MCF 10A (cell line): ENCODE data around the gene NPC1L1. TPM values are rescaled to one million over a fixed set of nuclear protein-coding genes. Genes with fewer than 3 reads are reported as not detected.

Source experiments
- BruUV-seq: library from RNA; stranded (reverse); fragments of 400-500 nt; replicated peaks from 2 replicates; lab custom pipeline; 2021; lab: Mats Ljungman, UMichigan
- CTCF ChIA-PET: fragments of 300-600 bp; sonication (Branson Sonifier 250); formaldehyde crosslinking; extraction: SDS; loops from one replicate; lab custom pipeline; 2021; ENCODE audit warnings: antibody characterized with exemption, inconsistent platforms; lab: Yijun Ruan, JAX
- POLR2A ChIA-PET: fragments of 300-600, 350-650 bp; sonication (Branson Sonifier 250); formaldehyde crosslinking; extraction: SDS; loops from one replicate; lab custom pipeline; 2020; ENCODE audit warnings: antibody characterized with exemption, inconsistent platforms; lab: Yijun Ruan, JAX
- DNase-seq: peaks from one replicate; pipeline ENCODE4 v3.0.0-alpha.2; 2018; ENCODE audit not compliant: unreplicated experiment
- H3K27ac Mint-ChIP-seq: one replicate; pipeline ENCODE4 v1.8.0; 2022; ENCODE audit warnings: mild to moderate bottlenecking, low read depth, mixed read lengths; ENCODE audit not compliant: unreplicated experiment
- H3K27me3 Mint-ChIP-seq: one replicate; pipeline ENCODE4 v1.8.0; 2022; ENCODE audit warnings: mixed read lengths; ENCODE audit not compliant: insufficient read depth, unreplicated experiment
- H3K36me3 Mint-ChIP-seq: one replicate; pipeline ENCODE4 v1.8.0; 2022; ENCODE audit warnings: mild to moderate bottlenecking, moderate library complexity, mixed read lengths; ENCODE audit not compliant: insufficient read depth, unreplicated experiment
- H3K4me1 Mint-ChIP-seq: one replicate; pipeline ENCODE4 v1.8.0; 2022; ENCODE audit warnings: mixed read lengths; ENCODE audit not compliant: insufficient read depth, unreplicated experiment
- H3K4me3 Mint-ChIP-seq: one replicate; pipeline ENCODE4 v1.8.0; 2022; ENCODE audit warnings: mild to moderate bottlenecking, moderate library complexity, mixed read lengths; ENCODE audit not compliant: unreplicated experiment
- H3K9me3 Mint-ChIP-seq: one replicate; pipeline ENCODE4 v1.8.0; 2022; ENCODE audit warnings: mixed read lengths; ENCODE audit not compliant: unreplicated experiment
- intact Hi-C: fragments of 100-400 bp; cut with micrococcal nuclease; formaldehyde crosslinking; loops from 2 replicates; pipeline ENCODE4 v1.14.1; 2022
- total RNA-seq: library from RNA; stranded (reverse); gene quantifications from 2 replicates; pipeline ENCODE4 v1.2.3, GENCODE V29; 2022
- TF ChIP-seq, protein P1 (sequence below): fragments of 200-600 bp; IDR thresholded peaks from one replicate; pipeline ENCODE4 v1.8.0; 2022; ENCODE audit warnings: antibody characterized with exemption, mild to moderate bottlenecking; ENCODE audit not compliant: unreplicated experiment

Gene NPC1L1
- total RNA-seq, 1 experiment from 2014 or later = 0.07 TPM

DNA sequence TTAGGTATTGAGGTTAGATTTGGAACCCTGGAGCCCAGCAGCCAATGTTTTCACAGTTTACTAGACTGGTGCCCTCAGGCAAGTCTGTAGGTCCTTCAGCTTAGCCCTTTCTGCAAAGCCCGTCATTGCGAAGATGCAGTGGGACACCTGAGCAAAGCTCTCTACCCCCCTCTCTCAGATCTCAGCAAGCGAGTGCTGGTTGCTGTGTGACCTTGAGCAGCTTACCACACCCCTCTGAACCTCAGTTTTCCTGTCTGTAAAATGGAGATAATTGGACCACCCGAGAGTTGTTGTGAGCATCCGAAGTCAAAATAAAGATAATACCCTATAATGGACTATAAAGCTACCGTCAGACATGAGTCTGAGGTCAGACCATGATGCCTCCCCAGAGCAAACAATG, 3.7 kb downstream of the NPC1L1 start:
- no peak overlapping the region for H3K4me3 Mint-ChIP-seq
- DNase-seq = no peak
- TF ChIP-seq, protein P1, sequence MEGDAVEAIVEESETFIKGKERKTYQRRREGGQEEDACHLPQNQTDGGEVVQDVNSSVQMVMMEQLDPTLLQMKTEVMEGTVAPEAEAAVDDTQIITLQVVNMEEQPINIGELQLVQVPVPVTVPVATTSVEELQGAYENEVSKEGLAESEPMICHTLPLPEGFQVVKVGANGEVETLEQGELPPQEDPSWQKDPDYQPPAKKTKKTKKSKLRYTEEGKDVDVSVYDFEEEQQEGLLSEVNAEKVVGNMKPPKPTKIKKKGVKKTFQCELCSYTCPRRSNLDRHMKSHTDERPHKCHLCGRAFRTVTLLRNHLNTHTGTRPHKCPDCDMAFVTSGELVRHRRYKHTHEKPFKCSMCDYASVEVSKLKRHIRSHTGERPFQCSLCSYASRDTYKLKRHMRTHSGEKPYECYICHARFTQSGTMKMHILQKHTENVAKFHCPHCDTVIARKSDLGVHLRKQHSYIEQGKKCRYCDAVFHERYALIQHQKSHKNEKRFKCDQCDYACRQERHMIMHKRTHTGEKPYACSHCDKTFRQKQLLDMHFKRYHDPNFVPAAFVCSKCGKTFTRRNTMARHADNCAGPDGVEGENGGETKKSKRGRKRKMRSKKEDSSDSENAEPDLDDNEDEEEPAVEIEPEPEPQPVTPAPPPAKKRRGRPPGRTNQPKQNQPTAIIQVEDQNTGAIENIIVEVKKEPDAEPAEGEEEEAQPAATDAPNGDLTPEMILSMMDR = no peak
- H3K27me3 Mint-ChIP-seq = no peaks in the 10 kb centered on the region
- intact Hi-C loops = no loop called here
- BruUV-seq = no TSS peak
- H3K27ac Mint-ChIP-seq = no peak overlapping the region
- ChIA-PET CTCF (interaction anchor here (0.7 to 1.7 kb wide), 2 partner anchors 30 to 48 kb away, joined by 3 to 5 read pairs; no protein-coding TSS in a partner anchor), POLR2A (interaction anchor here (0.7 kb wide), 1 partner anchor 62 kb away, joined by 3 read pairs; no protein-coding TSS in a partner anchor)
- no peaks in the 10 kb centered on the region for H3K9me3 Mint-ChIP-seq
- no peaks in the 10 kb centered on the region for H3K4me1 Mint-ChIP-seq
- no peaks in the 10 kb centered on the region for H3K36me3 Mint-ChIP-seq

DNA sequence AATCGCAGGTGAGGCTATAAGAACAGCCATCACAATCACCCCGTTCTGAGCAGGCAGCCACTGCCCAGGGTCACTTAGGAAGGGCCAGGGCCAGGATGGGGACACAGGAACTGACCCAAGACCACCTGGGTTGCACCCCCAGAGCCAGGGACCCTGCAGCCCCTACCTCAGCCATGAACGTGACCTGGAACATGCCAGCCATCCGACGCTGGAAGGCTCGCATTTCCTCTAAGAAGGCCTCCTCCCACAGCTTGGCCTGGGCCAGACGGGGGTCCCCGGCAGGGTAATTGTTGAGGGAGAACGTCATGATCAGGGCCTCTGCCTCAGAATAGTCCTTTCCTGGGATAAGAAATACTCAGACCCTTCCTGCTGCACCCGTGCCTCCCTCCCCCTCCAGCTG, 5.0 kb downstream of the NPC1L1 start:
- Mint-ChIP-seq H3K9me3 (no peaks in the 10 kb centered on the region), H3K27me3 (no peaks in the 10 kb centered on the region), H3K36me3 (no peaks in the 10 kb centered on the region), H3K4me1 (peaks cover 3% of the 10 kb centered on the region), H3K4me3 (no peak overlapping the region), H3K27ac (no peak overlapping the region)
- DNase-seq = no peak
- ChIA-PET CTCF (interaction anchor here (1.5 to 2.4 kb wide), 4 partner anchors 10 to 31 kb away, joined by 4 to 12 read pairs (median 6); no protein-coding TSS in a partner anchor), POLR2A (no interaction called here)
- TF ChIP-seq, protein P1 = no peak
- no TSS peak for BruUV-seq
- intact Hi-C loops = no loop called here

DNA sequence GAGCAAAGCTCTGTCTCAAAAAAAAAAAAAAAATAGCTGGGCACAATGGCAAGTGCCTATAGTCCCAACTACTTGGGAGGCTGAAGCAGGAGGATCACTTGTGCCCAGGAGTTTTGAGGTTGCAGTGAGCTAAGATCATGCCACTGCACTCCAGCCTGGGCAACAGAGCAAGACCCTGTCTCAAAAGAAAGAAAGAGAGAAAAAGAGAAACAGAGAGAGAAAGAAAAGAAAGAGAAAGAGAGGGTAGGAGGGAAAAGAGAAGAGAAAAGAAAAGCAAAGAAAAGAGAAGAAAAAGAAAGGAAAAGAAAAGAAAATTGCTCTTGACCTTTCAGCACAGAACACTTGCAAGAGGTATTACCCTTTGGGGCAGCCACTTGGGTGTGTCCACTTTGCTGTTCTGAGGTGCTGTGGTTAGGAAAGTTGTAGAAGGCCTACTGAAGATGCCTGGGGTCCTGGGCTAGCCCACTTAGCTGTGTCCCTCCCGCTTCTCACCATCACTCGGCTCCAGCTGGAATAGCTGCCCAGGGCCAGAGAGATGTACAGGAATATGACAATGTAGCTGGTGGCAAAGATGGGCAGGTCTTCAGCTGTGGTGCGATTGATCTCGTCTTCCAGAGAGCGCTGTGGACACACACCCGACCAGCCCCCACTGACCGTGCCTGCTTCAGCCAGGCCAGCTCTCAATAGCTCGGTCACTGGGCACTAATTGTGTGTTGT, 5.6 kb downstream of the NPC1L1 start:
- Mint-ChIP-seq H3K27ac (no peak overlapping the region), H3K4me3 (no peak overlapping the region), H3K27me3 (no peaks in the 10 kb centered on the region), H3K4me1 (peaks cover 9% of the 10 kb centered on the region), H3K36me3 (no peaks in the 10 kb centered on the region), H3K9me3 (no peaks in the 10 kb centered on the region)
- TF ChIP-seq, protein P1 = no peak
- DNase-seq = no peak
- intact Hi-C loops = no loop called here
- CTCF ChIA-PET = interaction anchor here (0.5 to 2.4 kb wide), 6 partner anchors 10 to 343 kb away, joined by 3 to 12 read pairs (median 4); no protein-coding TSS in a partner anchor
- BruUV-seq = no TSS peak
- POLR2A ChIA-PET = no interaction called here

DNA sequence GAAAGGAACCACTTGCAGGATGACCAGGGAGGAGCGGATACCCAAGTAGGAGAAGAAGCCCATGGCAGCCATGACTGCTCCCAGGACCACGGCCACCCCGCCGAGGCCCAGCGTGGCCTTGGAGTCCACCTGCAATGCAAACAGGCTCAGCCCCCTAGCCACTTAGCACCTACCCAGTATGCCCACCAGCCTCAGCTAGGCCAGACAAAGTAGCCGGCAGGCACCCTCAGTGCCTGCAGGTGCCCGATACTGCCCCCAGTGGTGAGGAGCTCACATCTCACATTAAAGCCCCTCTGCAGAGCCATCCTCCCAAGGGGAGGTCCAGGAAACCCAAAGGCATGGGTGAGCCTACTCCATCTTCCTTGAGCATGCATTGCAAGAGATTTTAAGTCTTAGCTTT, 6.6 kb downstream of the NPC1L1 start:
- Mint-ChIP-seq H3K4me1 (peaks cover 9% of the 10 kb centered on the region), H3K4me3 (no peak overlapping the region), H3K27me3 (no peaks in the 10 kb centered on the region), H3K9me3 (no peaks in the 10 kb centered on the region), H3K27ac (no peak overlapping the region), H3K36me3 (peaks cover 5% of the 10 kb centered on the region)
- CTCF ChIA-PET = interaction anchor here (0.7 to 2.4 kb wide), 5 partner anchors 9 to 86 kb away, joined by 5 to 12 read pairs (median 6); no protein-coding TSS in a partner anchor
- BruUV-seq = no TSS peak
- POLR2A ChIA-PET = interaction anchor here (0.6 to 1.0 kb wide), 2 partner anchors 10 to 308 kb away, joined by 3 read pairs; no protein-coding TSS in a partner anchor
- TF ChIP-seq, protein P1 = peak; percentile 53
- DNase-seq = peak; percentile 62
- intact Hi-C loops = no loop called here
